Inflammatory macrophage treated with lipopolysaccharide for 4 hours (primary cell): ENCODE data around the gene KLF5.
"Not testable (repeated sequence)": the region's sequence is repeated elsewhere in the genome, so short reads cannot be mapped to it uniquely, and the experiment has no call there.

Experiments used
- DNase-seq: peaks from one replicate; pipeline ENCODE4 v3.0.0-alpha.2; 2020

The KLF5 gene

GRCh38 chr13:73090116-73090822 is 31.5 kb downstream of the KLF5 start:
- no peak for DNase-seq

GRCh38 chr13:73090823-73091187 is 32.0 kb downstream of the KLF5 start:
- no peak for DNase-seq

- DNase-seq = no peak
These were observed 34.0 kb downstream of the KLF5 start for GRCh38 chr13:73092829-73093228.

GRCh38 chr13:73096173-73096572 is 37.4 kb downstream of the KLF5 start:
- DNase-seq = no peak

- no peak for DNase-seq
These were observed 37.8 kb downstream of the KLF5 start for GRCh38 chr13:73096638-73097037.

- DNase-seq = not testable (repeated sequence)
These were observed 42.0 kb downstream of the KLF5 start for GRCh38 chr13:73100781-73101180.

- no peak for DNase-seq
These were observed 42.7 kb downstream of the KLF5 start for GRCh38 chr13:73101351-73102007.

- no peak for DNase-seq
These were observed 44.4 kb downstream of the KLF5 start for GRCh38 chr13:73103238-73103637.

GRCh38 chr13:73106513-73107178 is 47.8 kb downstream of the KLF5 start:
- no peak for DNase-seq

GRCh38 chr13:73107481-73107880 is 48.7 kb downstream of the KLF5 start:
- no peak for DNase-seq

- no peak for DNase-seq
These were observed 49.2 kb downstream of the KLF5 start for GRCh38 chr13:73107970-73108369.

GRCh38 chr13:73109288-73109899 is 50.6 kb downstream of the KLF5 start:
- no peak for DNase-seq

- DNase-seq = no peak
These were observed 51.2 kb downstream of the KLF5 start for GRCh38 chr13:73109969-73110368.

- no peak for DNase-seq
These were observed 52.0 kb downstream of the KLF5 start for GRCh38 chr13:73110814-73111213.

- DNase-seq = no peak
These were observed 52.5 kb downstream of the KLF5 start for GRCh38 chr13:73111331-73111730.

GRCh38 chr13:73119612-73120011 is 60.8 kb downstream of the KLF5 start:
- no peak for DNase-seq
